Measurements from ENCODE around the gene PPM1M. TPM values are rescaled to one million over a fixed set of nuclear protein-coding genes. Genes with fewer than 3 reads are reported as not detected.
A peak's percentile ranks its signal among the peaks of the same experiment; 100 is the strongest.

PPM1M gene
- total and polyA plus RNA-seq, 2 experiments from 2014 or later: 2.2 to 4.0 TPM

DNA sequence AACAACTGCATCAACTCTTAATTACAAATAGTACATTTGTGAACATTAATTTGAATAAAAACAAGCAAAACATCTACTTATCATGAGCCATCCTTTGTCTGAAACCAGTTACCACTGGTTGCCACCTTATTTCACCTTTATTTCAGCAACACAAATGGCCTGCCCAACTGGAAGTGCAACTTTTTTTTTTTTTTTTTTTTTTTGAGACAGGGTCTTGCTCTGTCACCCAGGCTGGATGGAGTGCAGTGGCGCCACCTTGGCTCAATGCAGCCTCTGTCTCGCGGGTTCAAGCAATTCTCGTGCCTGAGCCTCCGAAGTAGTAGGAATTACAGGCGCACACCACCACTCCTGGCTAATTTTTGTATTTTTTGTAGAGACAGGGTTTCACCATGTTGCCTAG is 19.8 kb downstream of the PPM1M start:
- Histone ChIP-seq H2AFZ (no peak overlapping the region), H3K27me3 (ENCODE audit: insufficient read depth) (no peaks in the 10 kb centered on the region), H3K4me3 (no peak overlapping the region), H3K4me2 (no peak overlapping the region), H3K9me2 (ENCODE audit: insufficient read depth) (no peaks in the 10 kb centered on the region), H3K27ac (ENCODE audit: low read depth) (no peak overlapping the region), H3K79me2 (replicated peaks; ENCODE audit: insufficient read depth) (peaks cover 84% of the 10 kb centered on the region), H3K36me3 (ENCODE audit: insufficient read depth) (peaks cover 79% of the 10 kb centered on the region), H3F3A (replicated peaks; ENCODE audit: low read depth) (peaks cover 17% of the 10 kb centered on the region), H3K4me1 (ENCODE audit: insufficient read depth) (no peaks in the 10 kb centered on the region), H4K20me1 (replicated peaks; ENCODE audit: insufficient read depth) (peaks cover 53% of the 10 kb centered on the region)
- no peak overlapping the region for H3K4me3 Mint-ChIP-seq
- DNase-seq (ENCODE audit: low spot score) (no peak), ATAC-seq (no peak)
- TF ChIP-seq, protein P1, sequence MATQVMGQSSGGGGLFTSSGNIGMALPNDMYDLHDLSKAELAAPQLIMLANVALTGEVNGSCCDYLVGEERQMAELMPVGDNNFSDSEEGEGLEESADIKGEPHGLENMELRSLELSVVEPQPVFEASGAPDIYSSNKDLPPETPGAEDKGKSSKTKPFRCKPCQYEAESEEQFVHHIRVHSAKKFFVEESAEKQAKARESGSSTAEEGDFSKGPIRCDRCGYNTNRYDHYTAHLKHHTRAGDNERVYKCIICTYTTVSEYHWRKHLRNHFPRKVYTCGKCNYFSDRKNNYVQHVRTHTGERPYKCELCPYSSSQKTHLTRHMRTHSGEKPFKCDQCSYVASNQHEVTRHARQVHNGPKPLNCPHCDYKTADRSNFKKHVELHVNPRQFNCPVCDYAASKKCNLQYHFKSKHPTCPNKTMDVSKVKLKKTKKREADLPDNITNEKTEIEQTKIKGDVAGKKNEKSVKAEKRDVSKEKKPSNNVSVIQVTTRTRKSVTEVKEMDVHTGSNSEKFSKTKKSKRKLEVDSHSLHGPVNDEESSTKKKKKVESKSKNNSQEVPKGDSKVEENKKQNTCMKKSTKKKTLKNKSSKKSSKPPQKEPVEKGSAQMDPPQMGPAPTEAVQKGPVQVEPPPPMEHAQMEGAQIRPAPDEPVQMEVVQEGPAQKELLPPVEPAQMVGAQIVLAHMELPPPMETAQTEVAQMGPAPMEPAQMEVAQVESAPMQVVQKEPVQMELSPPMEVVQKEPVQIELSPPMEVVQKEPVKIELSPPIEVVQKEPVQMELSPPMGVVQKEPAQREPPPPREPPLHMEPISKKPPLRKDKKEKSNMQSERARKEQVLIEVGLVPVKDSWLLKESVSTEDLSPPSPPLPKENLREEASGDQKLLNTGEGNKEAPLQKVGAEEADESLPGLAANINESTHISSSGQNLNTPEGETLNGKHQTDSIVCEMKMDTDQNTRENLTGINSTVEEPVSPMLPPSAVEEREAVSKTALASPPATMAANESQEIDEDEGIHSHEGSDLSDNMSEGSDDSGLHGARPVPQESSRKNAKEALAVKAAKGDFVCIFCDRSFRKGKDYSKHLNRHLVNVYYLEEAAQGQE (IDR thresholded peaks at IDR 0.05; ENCODE audit: unreplicated experiment): no peak
- TF ChIP-seq, protein P2, sequence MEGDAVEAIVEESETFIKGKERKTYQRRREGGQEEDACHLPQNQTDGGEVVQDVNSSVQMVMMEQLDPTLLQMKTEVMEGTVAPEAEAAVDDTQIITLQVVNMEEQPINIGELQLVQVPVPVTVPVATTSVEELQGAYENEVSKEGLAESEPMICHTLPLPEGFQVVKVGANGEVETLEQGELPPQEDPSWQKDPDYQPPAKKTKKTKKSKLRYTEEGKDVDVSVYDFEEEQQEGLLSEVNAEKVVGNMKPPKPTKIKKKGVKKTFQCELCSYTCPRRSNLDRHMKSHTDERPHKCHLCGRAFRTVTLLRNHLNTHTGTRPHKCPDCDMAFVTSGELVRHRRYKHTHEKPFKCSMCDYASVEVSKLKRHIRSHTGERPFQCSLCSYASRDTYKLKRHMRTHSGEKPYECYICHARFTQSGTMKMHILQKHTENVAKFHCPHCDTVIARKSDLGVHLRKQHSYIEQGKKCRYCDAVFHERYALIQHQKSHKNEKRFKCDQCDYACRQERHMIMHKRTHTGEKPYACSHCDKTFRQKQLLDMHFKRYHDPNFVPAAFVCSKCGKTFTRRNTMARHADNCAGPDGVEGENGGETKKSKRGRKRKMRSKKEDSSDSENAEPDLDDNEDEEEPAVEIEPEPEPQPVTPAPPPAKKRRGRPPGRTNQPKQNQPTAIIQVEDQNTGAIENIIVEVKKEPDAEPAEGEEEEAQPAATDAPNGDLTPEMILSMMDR (conservative IDR thresholded peaks at IDR 0.05; ENCODE audit: low read depth in 2 of 2): peak; percentile 20 to 39; a peak in 2 of 4 replicates
- TF ChIP-seq STAT1 (IDR thresholded peaks at IDR 0.05; ENCODE audit: unreplicated experiment): no peak
- peaks cover 2% of the 10 kb centered on the region for H3K27me3 Mint-ChIP-seq (ENCODE audit: insufficient read depth, low read depth, poor library complexity)
- H3K4me1 Mint-ChIP-seq: no peaks in the 10 kb centered on the region
- no peak overlapping the region for H3K27ac Mint-ChIP-seq
- peaks cover 91% of the 10 kb centered on the region for H3K36me3 Mint-ChIP-seq (ENCODE audit: low read depth)
- H3K9me3 Mint-ChIP-seq: no peaks in the 10 kb centered on the region

DNA sequence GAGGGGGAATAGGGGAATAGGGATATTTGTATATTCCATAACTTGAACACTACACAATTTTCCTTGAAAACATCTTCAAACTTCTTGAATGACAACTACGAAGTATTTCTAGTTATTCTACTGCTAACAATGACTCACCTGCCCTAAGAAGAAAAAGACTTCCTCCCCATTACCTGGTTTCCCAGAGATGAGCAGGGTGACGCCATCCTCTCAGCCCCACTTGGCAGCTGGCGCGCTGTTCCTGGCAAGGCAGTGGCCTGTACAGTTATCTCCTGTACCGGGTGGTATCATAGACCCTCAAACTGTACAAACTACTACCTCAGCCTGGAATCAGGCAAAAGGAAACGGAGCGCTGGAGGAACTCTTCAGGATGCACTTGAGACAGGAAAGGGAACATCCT is 22.5 kb downstream of the PPM1M start:
- H3K27me3 ChIP-seq (ENCODE audit: insufficient read depth): no peaks in the 10 kb centered on the region
- DNase-seq (ENCODE audit: low spot score) (no peak), ATAC-seq (no peak)
- peaks cover 62% of the 10 kb centered on the region for H4K20me1 ChIP-seq (replicated peaks; ENCODE audit: insufficient read depth)
- no peak overlapping the region for H3K4me2 ChIP-seq
- Mint-ChIP-seq H3K27ac (no peak overlapping the region), H3K36me3 (ENCODE audit: low read depth) (peaks cover 86% of the 10 kb centered on the region), H3K27me3 (ENCODE audit: insufficient read depth, low read depth, poor library complexity) (peaks cover 2% of the 10 kb centered on the region), H3K4me1 (no peaks in the 10 kb centered on the region; the same call in 2 of the 3 replicates), H3K9me3 (no peaks in the 10 kb centered on the region), H3K4me3 (no peak overlapping the region)
- no peak overlapping the region for H3K4me3 ChIP-seq
- H3K9me2 ChIP-seq (ENCODE audit: insufficient read depth): no peaks in the 10 kb centered on the region
- H3K36me3 ChIP-seq (ENCODE audit: insufficient read depth): peaks cover 55% of the 10 kb centered on the region
- H3K79me2 ChIP-seq (replicated peaks; ENCODE audit: insufficient read depth): peaks cover 94% of the 10 kb centered on the region
- H2AFZ ChIP-seq: no peak overlapping the region
- H3K4me1 ChIP-seq (ENCODE audit: insufficient read depth): no peaks in the 10 kb centered on the region
- peaks cover 16% of the 10 kb centered on the region for H3F3A ChIP-seq (replicated peaks; ENCODE audit: low read depth)
- no peak overlapping the region for H3K27ac ChIP-seq (ENCODE audit: low read depth)
- TF ChIP-seq CREB1 (CRISPR knock-in tag; IDR thresholded peaks at IDR 0.05; ENCODE audit: low read depth): no peak
- no peak for TF ChIP-seq EZH2 (IDR thresholded peaks at IDR 0.05; ENCODE audit: low read depth, unreplicated experiment)
- no peak for TF ChIP-seq EZH2phosphoT487 (IDR thresholded peaks at IDR 0.05; ENCODE audit: unreplicated experiment)
- no peak for TF ChIP-seq JUNB (IDR thresholded peaks at IDR 0.05; ENCODE audit: unreplicated experiment)
- TF ChIP-seq, protein P3, sequence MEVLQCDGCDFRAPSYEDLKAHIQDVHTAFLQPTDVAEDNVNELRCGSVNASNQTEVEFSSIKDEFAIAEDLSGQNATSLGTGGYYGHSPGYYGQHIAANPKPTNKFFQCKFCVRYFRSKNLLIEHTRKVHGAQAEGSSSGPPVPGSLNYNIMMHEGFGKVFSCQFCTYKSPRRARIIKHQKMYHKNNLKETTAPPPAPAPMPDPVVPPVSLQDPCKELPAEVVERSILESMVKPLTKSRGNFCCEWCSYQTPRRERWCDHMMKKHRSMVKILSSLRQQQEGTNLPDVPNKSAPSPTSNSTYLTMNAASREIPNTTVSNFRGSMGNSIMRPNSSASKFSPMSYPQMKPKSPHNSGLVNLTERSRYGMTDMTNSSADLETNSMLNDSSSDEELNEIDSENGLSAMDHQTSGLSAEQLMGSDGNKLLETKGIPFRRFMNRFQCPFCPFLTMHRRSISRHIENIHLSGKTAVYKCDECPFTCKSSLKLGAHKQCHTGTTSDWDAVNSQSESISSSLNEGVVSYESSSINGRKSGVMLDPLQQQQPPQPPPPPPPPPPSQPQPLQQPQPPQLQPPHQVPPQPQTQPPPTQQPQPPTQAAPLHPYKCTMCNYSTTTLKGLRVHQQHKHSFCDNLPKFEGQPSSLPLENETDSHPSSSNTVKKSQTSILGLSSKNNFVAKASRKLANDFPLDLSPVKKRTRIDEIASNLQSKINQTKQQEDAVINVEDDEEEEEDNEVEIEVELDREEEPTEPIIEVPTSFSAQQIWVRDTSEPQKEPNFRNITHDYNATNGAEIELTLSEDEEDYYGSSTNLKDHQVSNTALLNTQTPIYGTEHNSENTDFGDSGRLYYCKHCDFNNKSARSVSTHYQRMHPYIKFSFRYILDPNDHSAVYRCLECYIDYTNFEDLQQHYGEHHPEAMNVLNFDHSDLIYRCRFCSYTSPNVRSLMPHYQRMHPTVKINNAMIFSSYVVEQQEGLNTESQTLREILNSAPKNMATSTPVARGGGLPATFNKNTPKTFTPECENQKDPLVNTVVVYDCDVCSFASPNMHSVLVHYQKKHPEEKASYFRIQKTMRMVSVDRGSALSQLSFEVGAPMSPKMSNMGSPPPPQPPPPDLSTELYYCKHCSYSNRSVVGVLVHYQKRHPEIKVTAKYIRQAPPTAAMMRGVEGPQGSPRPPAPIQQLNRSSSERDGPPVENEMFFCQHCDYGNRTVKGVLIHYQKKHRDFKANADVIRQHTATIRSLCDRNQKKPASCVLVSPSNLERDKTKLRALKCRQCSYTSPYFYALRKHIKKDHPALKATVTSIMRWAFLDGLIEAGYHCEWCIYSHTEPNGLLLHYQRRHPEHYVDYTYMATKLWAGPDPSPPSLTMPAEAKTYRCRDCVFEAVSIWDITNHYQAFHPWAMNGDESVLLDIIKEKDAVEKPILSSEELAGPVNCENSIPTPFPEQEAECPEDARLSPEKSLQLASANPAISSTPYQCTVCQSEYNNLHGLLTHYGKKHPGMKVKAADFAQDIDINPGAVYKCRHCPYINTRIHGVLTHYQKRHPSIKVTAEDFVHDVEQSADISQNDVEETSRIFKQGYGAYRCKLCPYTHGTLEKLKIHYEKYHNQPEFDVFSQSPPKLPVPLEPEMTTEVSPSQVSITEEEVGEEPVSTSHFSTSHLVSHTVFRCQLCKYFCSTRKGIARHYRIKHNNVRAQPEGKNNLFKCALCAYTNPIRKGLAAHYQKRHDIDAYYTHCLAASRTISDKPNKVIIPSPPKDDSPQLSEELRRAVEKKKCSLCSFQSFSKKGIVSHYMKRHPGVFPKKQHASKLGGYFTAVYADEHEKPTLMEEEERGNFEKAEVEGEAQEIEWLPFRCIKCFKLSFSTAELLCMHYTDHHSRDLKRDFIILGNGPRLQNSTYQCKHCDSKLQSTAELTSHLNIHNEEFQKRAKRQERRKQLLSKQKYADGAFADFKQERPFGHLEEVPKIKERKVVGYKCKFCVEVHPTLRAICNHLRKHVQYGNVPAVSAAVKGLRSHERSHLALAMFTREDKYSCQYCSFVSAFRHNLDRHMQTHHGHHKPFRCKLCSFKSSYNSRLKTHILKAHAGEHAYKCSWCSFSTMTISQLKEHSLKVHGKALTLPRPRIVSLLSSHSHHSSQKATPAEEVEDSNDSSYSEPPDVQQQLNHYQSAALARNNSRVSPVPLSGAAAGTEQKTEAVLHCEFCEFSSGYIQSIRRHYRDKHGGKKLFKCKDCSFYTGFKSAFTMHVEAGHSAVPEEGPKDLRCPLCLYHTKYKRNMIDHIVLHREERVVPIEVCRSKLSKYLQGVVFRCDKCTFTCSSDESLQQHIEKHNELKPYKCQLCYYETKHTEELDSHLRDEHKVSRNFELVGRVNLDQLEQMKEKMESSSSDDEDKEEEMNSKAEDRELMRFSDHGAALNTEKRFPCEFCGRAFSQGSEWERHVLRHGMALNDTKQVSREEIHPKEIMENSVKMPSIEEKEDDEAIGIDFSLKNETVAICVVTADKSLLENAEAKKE (CRISPR knock-in tag; IDR thresholded peaks at IDR 0.05): no peak
- TF ChIP-seq STAT1 (IDR thresholded peaks at IDR 0.05; ENCODE audit: unreplicated experiment): no peak

Data from GM23338 (cell line).